Gastroesophageal sphincter (tissue), 4 donors: ENCODE data around the gene NNMT. TPM values are rescaled to one million over a fixed set of nuclear protein-coding genes. Genes with fewer than 3 reads are reported as not detected.

Source experiments
- ATAC-seq: fragments of 150-250 bp; one replicate; pipeline ENCODE4 v1.9.1; 2016; ENCODE audit warnings: mild to moderate bottlenecking, moderate library complexity
- H3K27ac ChIP-seq, 4 donors: fragments of 200-600 bp; sonication (generic) in 3 of 4; 1 replicate in 3 of 4; 2 replicates in 1 of 4; pipeline ENCODE4 v1.5.1; 2016 to 2019
- H3K27me3 ChIP-seq: fragments of 200-600 bp; sonication (generic); one replicate; pipeline ENCODE4 v1.5.1; 2019
- H3K36me3 ChIP-seq, 2 donors: fragments of 200-600 bp; sonication (generic); one replicate each; pipeline ENCODE4 v1.5.1; 2019; ENCODE audit warnings: control low read depth in 1 of 2
- H3K4me1 ChIP-seq, 3 donors: fragments of 200-600 bp; sonication (generic); 1 replicate in 2 of 3; 2 replicates in 1 of 3; pipeline ENCODE4 v1.5.1; 2016 to 2019; ENCODE audit warnings: control low read depth in 2 of 3
- H3K4me3 ChIP-seq, 2 donors: fragments of 200-600 bp; sonication (generic); one replicate each; pipeline ENCODE4 v1.5.1; 2019; ENCODE audit warnings: mild to moderate bottlenecking in 1 of 2, moderate library complexity in 1 of 2
- H3K9me3 ChIP-seq, 3 donors: fragments of 200-600 bp; sonication (generic); one replicate each; pipeline ENCODE4 v1.5.1; 2017 to 2019; ENCODE audit warnings: control low read depth in 2 of 3
- CTCF ChIP-seq, 4 experiments: fragments of 200-600 bp in 2 of 4; fragments of 450-650 bp in 2 of 4; sonication (generic) in 1 of 4; IDR thresholded peaks; one replicate each; pipeline ENCODE4 v1.5.1; 2017 to 2019; ENCODE audit warnings: antibody characterized with exemption in 4 of 4, mild to moderate bottlenecking in 2 of 4, moderate library complexity in 2 of 4
- EP300 ChIP-seq: sonication (generic); formaldehyde crosslinking; IDR thresholded peaks from one replicate; pipeline ENCODE4 v1.6.1; 2017; ENCODE audit warnings: antibody characterized with exemption, mild to moderate bottlenecking
- POLR2A ChIP-seq, 2 donors: fragments of 450-650 bp; IDR thresholded peaks; one replicate each; pipeline ENCODE4 v1.6.1; 2017; ENCODE audit warnings: antibody characterized with exemption in 2 of 2, mild to moderate bottlenecking in 2 of 2, moderate library complexity in 1 of 2
- POLR2AphosphoS5 ChIP-seq: sonication (generic); formaldehyde crosslinking; IDR thresholded peaks from one replicate; pipeline ENCODE4 v1.6.1; 2017; ENCODE audit warnings: antibody characterized with exemption
- WGBS, 2 donors: methylation state at CpG; one replicate each; pipeline ENCODE4 v1.1.5; 2018; ENCODE audit warnings: low coverage in 1 of 2; 5-methylcytosine and 5-hydroxymethylcytosine counted together
- total RNA-seq, 4 donors: library from RNA; depleted of rRNA; stranded (reverse); fragments of >200 nt; gene quantifications; one replicate each; pipeline ENCODE4 v1.1.0, GENCODE V29; 2016

Gene NNMT
- total RNA-seq, 4 donors from 2014 or later, result 39.4 to 409 (median 243) TPM

GRCh38 chr11:114284914-114285313 is 11.3 kb upstream of the NNMT start:
- H3K4me1 ChIP-seq, result peaks cover 0 to 17% (median 7%) of the 10 kb centered on the region in 3 donors
- TF ChIP-seq EP300, result no peak
- TF ChIP-seq POLR2AphosphoS5, result no peak
- no peak for TF ChIP-seq POLR2A (IDR thresholded peaks at IDR 0.05)
- TF ChIP-seq CTCF (IDR thresholded peaks at IDR 0.05), result no peak
- no peak overlapping the region for H3K27ac ChIP-seq
- H3K9me3 ChIP-seq, result no peaks in the 10 kb centered on the region
- WGBS, 2 donors, result 95 to 100% methylated on average over 2 to 6 of the region's 7 CpGs
- ATAC-seq, result no peak
- H3K36me3 ChIP-seq, result no peaks in the 10 kb centered on the region
- H3K27me3 ChIP-seq, result peaks cover 13% of the 10 kb centered on the region
- no peak overlapping the region for H3K4me3 ChIP-seq

GRCh38 chr11:114285599-114285998 is 10.6 kb upstream of the NNMT start:
- H3K27ac ChIP-seq, result no peak overlapping the region
- TF ChIP-seq POLR2AphosphoS5 (no peak), CTCF (IDR thresholded peaks at IDR 0.05) (no peak), EP300 (no peak), POLR2A (IDR thresholded peaks at IDR 0.05) (no peak)
- peaks cover 12% of the 10 kb centered on the region for H3K27me3 ChIP-seq
- peaks cover 0 to 14% (median 4%) of the 10 kb centered on the region in 3 donors for H3K4me1 ChIP-seq
- WGBS, 2 donors, result 90 to 92% methylated on average over 2 to 3 of the region's 3 CpGs
- ATAC-seq, result no peak
- no peaks in the 10 kb centered on the region for H3K36me3 ChIP-seq
- no peaks in the 10 kb centered on the region for H3K9me3 ChIP-seq
- no peak overlapping the region for H3K4me3 ChIP-seq

- Histone ChIP-seq H3K27me3 (peaks cover 12% of the 10 kb centered on the region), H3K9me3 (no peaks in the 10 kb centered on the region), H3K36me3 (no peaks in the 10 kb centered on the region), H3K4me3 (no peak overlapping the region), H3K27ac (no peak overlapping the region), H3K4me1 (peaks cover 0 to 14% (median 0%) of the 10 kb centered on the region in 3 donors)
- TF ChIP-seq CTCF (IDR thresholded peaks at IDR 0.05) (no peak), POLR2A (IDR thresholded peaks at IDR 0.05) (no peak), POLR2AphosphoS5 (no peak), EP300 (no peak)
- no peak for ATAC-seq
- WGBS, 2 donors, result 95 to 98% methylated on average over 3 of the region's 3 CpGs
These were observed 10.0 kb upstream of the NNMT start for GRCh38 chr11:114286229-114286628.

GRCh38 chr11:114287154-114287553 is 9.0 kb upstream of the NNMT start:
- Histone ChIP-seq H3K9me3 (no peaks in the 10 kb centered on the region), H3K27ac (no peak overlapping the region), H3K36me3 (no peaks in the 10 kb centered on the region), H3K4me3 (no peak overlapping the region), H3K4me1 (peaks cover 0 to 18% (median 0%) of the 10 kb centered on the region in 3 donors), H3K27me3 (peaks cover 17% of the 10 kb centered on the region)
- 40 to 83% methylated on average over 2 of the region's 2 CpGs for WGBS, 2 donors
- no peak for ATAC-seq
- TF ChIP-seq CTCF (IDR thresholded peaks at IDR 0.05) (no peak), EP300 (no peak), POLR2AphosphoS5 (no peak), POLR2A (IDR thresholded peaks at IDR 0.05) (no peak)

GRCh38 chr11:114288136-114288535 is 8.1 kb upstream of the NNMT start:
- Histone ChIP-seq H3K4me3 (no peak overlapping the region), H3K9me3 (no peaks in the 10 kb centered on the region), H3K36me3 (no peaks in the 10 kb centered on the region), H3K27ac (no peak overlapping the region), H3K4me1 (peaks cover 0 to 28% (median 0%) of the 10 kb centered on the region in 3 donors), H3K27me3 (peaks cover 18% of the 10 kb centered on the region)
- TF ChIP-seq POLR2A (IDR thresholded peaks at IDR 0.05), result no peak
- no peak for TF ChIP-seq EP300
- no peak for TF ChIP-seq POLR2AphosphoS5
- no peak for TF ChIP-seq CTCF (IDR thresholded peaks at IDR 0.05)
- 48 to 66% methylated on average over 2 of the region's 2 CpGs for WGBS, 2 donors
- ATAC-seq, result no peak
